Posterior cingulate gyrus (tissue), 11 donors: Measurements from ENCODE around the gene ZNF281.
A peak's percentile ranks its signal among the peaks of the same experiment; 100 is the strongest.
"Not testable (repeated sequence)": the region's sequence is repeated elsewhere in the genome, so short reads cannot be mapped to it uniquely, and the experiment has no call there.

Source experiments
- DNase-seq, 10 donors: peaks; one replicate each; pipeline versions ENCODE4 v3.0.0 to v3.0.0-alpha.2; 2020 to 2021; ENCODE audit warnings: mixed read lengths in 3 of 10
- intact Hi-C: fragments of 100-400 bp; cut with DNase I; formaldehyde crosslinking; loops from one replicate; pipeline ENCODE4 v1.15.1; 2023

Gene ZNF281

GRCh38 chr1:200409761-200410565 is at the start of gene ZNF281:
ZNF281 (minus strand) TSS chr1:200410036; CDS start chr1:200409705, 331 bp downstream.
- intact Hi-C loops: loop anchor here (5.0 kb wide), 1 partner anchor 108 kb away; no protein-coding TSS in a partner anchor
- DNase-seq: peak; percentile 87 to 99 (median 91)

GRCh38 chr1:200458780-200459179 is 48.9 kb upstream of the ZNF281 start:
- intact Hi-C loops: no loop called here
- no peak for DNase-seq

- intact Hi-C loops: no loop called here
Observed at GRCh38 chr1:200457810-200458209, 48.0 kb upstream of the ZNF281 start.

GRCh38 chr1:200454425-200454824 is 44.6 kb upstream of the ZNF281 start:
- intact Hi-C loops: no loop called here
- DNase-seq: no peak

More at GRCh38 chr1:200457810-200458209, 48.0 kb upstream of the ZNF281 start:
- DNase-seq: peak in 1 of 10 donors; percentile 18

- DNase-seq: no peak
- intact Hi-C loops: no loop called here
Observed at GRCh38 chr1:200453553-200453905, 43.7 kb upstream of the ZNF281 start.

- intact Hi-C loops: no loop called here
Observed at GRCh38 chr1:200452850-200453552, 43.2 kb upstream of the ZNF281 start.

GRCh38 chr1:200448034-200448762 is 38.4 kb upstream of the ZNF281 start:
- DNase-seq: no peak
- intact Hi-C loops: no loop called here

More at GRCh38 chr1:200452850-200453552, 43.2 kb upstream of the ZNF281 start:
- no peak for DNase-seq

- DNase-seq: no peak
- intact Hi-C loops: no loop called here
Observed at GRCh38 chr1:200445213-200445612, 35.4 kb upstream of the ZNF281 start.

- DNase-seq: no peak
- intact Hi-C loops: no loop called here
Observed at GRCh38 chr1:200444478-200444877, 34.6 kb upstream of the ZNF281 start.

- no peak for DNase-seq
- intact Hi-C loops: no loop called here
Observed at GRCh38 chr1:200443860-200444259, 34.0 kb upstream of the ZNF281 start.

GRCh38 chr1:200442537-200443156 is 32.8 kb upstream of the ZNF281 start:
- DNase-seq: no peak
- intact Hi-C loops: no loop called here

- intact Hi-C loops: no loop called here
- no peak for DNase-seq
Observed at GRCh38 chr1:200442023-200442422, 32.2 kb upstream of the ZNF281 start.

GRCh38 chr1:200438911-200439310 is 29.1 kb upstream of the ZNF281 start:
- no peak for DNase-seq
- intact Hi-C loops: no loop called here

- DNase-seq, intact Hi-C loops: not testable (repeated sequence)
Observed at GRCh38 chr1:200438413-200438812, 28.6 kb upstream of the ZNF281 start.

GRCh38 chr1:200437556-200438203 is 27.8 kb upstream of the ZNF281 start:
- DNase-seq: no peak
- intact Hi-C loops: no loop called here

GRCh38 chr1:200437088-200437487 is 27.3 kb upstream of the ZNF281 start:
- no peak for DNase-seq
- intact Hi-C loops: no loop called here

- DNase-seq: no peak
- intact Hi-C loops: no loop called here
Observed at GRCh38 chr1:200436436-200436835, 26.6 kb upstream of the ZNF281 start.

GRCh38 chr1:200435200-200435780 is 25.5 kb upstream of the ZNF281 start:
- intact Hi-C loops: no loop called here
- no peak for DNase-seq

- intact Hi-C loops: no loop called here
- no peak for DNase-seq
Observed at GRCh38 chr1:200433586-200433985, 23.8 kb upstream of the ZNF281 start.

- intact Hi-C loops: no loop called here
- no peak for DNase-seq
Observed at GRCh38 chr1:200432586-200432985, 22.8 kb upstream of the ZNF281 start.
